Measurements from ENCODE around the gene LSM3.

DNA sequence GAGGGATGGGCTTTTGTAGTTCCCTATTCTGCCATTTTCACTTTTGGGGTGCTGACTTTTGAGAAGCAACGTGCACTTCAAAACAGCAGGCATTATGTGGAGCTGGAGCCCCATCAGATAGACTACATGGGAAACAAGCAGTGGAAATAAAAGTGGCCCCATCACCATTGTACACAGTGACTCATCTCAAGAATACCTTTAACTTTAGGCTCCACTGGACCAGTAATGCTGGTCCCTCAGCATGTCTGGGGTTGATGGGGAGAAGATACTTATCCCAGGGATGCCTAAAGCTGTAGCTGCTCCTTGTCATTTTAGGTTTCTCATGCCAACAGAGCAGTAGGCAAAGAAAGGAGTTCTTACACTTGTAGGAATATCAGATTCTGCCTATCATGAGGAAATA, 45.0 kb downstream of the LSM3 start:
- no peak for TF ChIP-seq CTCF (IDR thresholded peaks at IDR 0.05 in 4 of 5, conservative IDR thresholded peaks at IDR 0.05 in 1 of 5)
- TF ChIP-seq POLR2A (IDR thresholded peaks at IDR 0.05) = no peak

Measured in gastrocnemius medialis (tissue), 4 donors.